ENCODE measurements around the gene ITGB1.

DNA sequence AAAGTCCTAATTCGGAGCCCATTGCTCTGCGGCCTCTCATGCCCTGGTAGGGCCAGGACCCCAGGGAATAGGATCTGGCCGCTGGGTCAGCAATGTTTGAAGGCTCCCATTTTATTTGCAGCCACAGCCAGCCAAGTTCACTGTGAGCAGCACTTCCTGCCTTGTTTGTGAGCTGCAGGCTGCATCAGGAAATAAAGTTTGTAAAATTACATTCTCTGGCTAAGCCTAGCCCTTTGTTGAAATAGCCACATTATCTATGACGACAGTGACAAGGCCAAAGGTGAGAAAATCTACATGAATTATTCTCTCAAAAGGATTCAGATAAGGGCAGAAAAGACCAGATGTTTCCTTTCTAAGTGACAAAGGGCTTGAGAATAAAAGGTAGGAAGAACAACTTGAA lies 23.7 kb upstream of the ITGB1 start:
- TF ChIP-seq, protein P1, sequence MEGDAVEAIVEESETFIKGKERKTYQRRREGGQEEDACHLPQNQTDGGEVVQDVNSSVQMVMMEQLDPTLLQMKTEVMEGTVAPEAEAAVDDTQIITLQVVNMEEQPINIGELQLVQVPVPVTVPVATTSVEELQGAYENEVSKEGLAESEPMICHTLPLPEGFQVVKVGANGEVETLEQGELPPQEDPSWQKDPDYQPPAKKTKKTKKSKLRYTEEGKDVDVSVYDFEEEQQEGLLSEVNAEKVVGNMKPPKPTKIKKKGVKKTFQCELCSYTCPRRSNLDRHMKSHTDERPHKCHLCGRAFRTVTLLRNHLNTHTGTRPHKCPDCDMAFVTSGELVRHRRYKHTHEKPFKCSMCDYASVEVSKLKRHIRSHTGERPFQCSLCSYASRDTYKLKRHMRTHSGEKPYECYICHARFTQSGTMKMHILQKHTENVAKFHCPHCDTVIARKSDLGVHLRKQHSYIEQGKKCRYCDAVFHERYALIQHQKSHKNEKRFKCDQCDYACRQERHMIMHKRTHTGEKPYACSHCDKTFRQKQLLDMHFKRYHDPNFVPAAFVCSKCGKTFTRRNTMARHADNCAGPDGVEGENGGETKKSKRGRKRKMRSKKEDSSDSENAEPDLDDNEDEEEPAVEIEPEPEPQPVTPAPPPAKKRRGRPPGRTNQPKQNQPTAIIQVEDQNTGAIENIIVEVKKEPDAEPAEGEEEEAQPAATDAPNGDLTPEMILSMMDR (IDR thresholded peaks at IDR 0.05): no peak
- TF ChIP-seq POLR2A (IDR thresholded peaks at IDR 0.05): peak in 1 of 2 donors; percentile 10
